ENCODE measurements around the gene THSD4. TPM values are rescaled to one million over a fixed set of nuclear protein-coding genes. Genes with fewer than 3 reads are reported as not detected.

THSD4 gene
- total and polyA plus RNA-seq, 9 of the 15 experiments (the other 6 are each of a cell fraction or from before 2014, with no cell fraction given) = 0.04 TPM; not detected in 5

GRCh38 chr15:71248386-71248785 is 133.1 kb downstream of the THSD4 start (continued):
- TF ChIP-seq ZBTB40 (IDR thresholded peaks at IDR 0.05) = no peak
- no peak for TF ChIP-seq ZBTB40 (CRISPR knock-in tag; IDR thresholded peaks at IDR 0.05)
- TF ChIP-seq ZNF766 (CRISPR knock-in tag; conservative IDR thresholded peaks at IDR 0.05) = no peak
